ENCODE results near the gene NFKBIA. TPM values are rescaled to one million over a fixed set of nuclear protein-coding genes. Genes with fewer than 3 reads are reported as not detected.
"Not testable (repeated sequence)": the region's sequence is repeated elsewhere in the genome, so short reads cannot be mapped to it uniquely, and the experiment has no call there.

NFKBIA gene
- total RNA-seq, 2 donors from 2014 or later, result 1,744 to 1,805 TPM

GRCh38 chr14:35383569-35384454 lies 20.7 kb downstream of the NFKBIA start:
- Mint-ChIP-seq H3K4me3 (no peak overlapping the region), H3K27ac (no peak overlapping the region), H3K27me3 (no peaks in the 10 kb centered on the region), H3K36me3 (ENCODE audit: low read depth) (no peaks in the 10 kb centered on the region), H3K4me1 (peaks cover 5% of the 10 kb centered on the region)
- H3K9me3 ChIP-seq (ENCODE audit: control insufficient read depth, low read length, poor library complexity, severe bottlenecking), result no peaks in the 10 kb centered on the region
- ATAC-seq, result no peak
- no peak for DNase-seq

DNA sequence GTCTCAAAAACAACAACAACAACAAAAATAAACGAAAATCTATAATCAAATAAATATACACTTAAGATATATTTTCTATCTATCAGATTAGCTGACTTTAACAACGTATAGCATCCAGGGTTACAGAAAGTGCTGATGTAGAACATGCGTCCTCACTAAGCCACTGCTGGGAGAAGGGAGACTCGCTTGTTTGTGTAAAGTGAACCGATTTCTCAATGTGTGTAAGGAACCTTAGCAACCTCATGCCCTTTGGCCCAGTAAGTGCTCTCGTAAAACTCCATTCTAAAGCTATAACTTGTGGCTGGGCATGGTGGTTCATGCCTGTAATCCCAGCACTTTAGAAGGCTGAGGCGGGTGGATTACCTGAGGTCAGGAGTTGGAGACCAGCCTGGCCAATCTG lies 23.8 kb downstream of the NFKBIA start:
- Mint-ChIP-seq H3K36me3 (ENCODE audit: low read depth) (no peaks in the 10 kb centered on the region), H3K4me1 (peaks cover 5% of the 10 kb centered on the region), H3K4me3 (no peak overlapping the region), H3K27ac (no peak overlapping the region), H3K27me3 (no peaks in the 10 kb centered on the region)
- H3K9me3 ChIP-seq (ENCODE audit: control insufficient read depth, low read length, poor library complexity, severe bottlenecking), result no peaks in the 10 kb centered on the region
- ATAC-seq (no peak), DNase-seq (no peak)

DNA sequence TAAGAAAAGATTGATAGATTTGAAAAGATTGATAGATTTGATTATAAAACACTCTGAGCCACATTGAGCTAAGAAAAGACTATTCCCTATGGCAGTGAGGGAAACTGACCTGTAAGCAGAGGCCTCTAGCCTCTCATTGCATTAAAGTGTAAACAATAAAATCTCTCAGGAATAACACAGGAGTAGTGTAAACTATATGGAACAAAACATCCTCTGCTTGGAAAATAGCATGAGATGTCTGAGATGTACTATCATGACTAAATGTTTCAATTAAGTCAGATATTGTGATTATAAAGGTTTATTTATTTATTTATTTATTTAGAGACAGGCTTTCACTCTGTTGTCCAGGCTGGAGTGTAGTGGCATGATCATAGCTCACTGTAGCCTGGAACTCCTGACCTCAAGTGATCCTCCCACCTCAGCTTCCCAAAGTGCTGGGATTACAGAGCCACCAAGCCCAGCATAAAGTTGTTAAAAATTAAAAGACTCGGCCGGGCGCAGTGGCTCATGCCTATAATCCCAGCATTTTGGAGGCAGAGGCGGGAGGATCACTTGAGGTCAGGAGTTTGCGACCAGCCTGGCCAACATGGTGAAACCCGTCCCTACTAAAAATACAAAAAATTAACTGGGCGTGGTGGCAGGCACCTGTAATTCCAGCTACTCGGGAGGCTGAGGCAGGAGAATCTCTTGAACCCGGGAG lies 25.2 kb downstream of the NFKBIA start:
- not testable (repeated sequence) for H3K9me3 ChIP-seq (ENCODE audit: control insufficient read depth, low read length, poor library complexity, severe bottlenecking); DNase-seq; H3K27me3 Mint-ChIP-seq; H3K4me3 Mint-ChIP-seq; H3K4me1 Mint-ChIP-seq; ATAC-seq; H3K36me3 Mint-ChIP-seq (ENCODE audit: low read depth); H3K27ac Mint-ChIP-seq

GRCh38 chr14:35378425-35379233 lies 25.9 kb downstream of the NFKBIA start:
- Mint-ChIP-seq H3K36me3 (ENCODE audit: low read depth) (no peaks in the 10 kb centered on the region), H3K27me3 (no peaks in the 10 kb centered on the region), H3K27ac (peak overlapping the region; percentile 29)

DNA sequence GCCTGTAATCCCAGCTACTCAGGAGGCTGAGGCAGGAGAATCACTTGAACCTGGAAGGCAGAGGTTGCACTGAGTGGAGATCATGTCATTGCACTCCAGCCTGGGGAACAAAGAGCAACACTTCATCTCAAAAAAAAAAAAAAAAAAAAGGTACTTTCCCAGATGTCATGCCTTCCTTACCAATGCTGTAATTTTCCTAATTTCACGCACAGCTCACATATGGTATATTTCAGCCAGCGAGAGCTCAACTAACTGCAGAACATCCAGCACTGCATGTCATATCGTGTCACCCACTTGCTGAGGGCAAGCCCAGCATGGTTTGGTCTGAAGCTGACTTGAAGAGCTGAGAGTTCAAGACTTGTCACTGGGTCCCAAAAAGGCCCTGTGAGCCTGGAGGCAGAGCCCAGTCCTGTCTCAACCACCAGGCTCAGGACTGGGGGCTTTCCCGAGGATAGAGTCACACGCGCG lies 29.0 kb downstream of the NFKBIA start:
- DNase-seq (no peak), ATAC-seq (no peak)
- Mint-ChIP-seq H3K36me3 (ENCODE audit: low read depth) (no peaks in the 10 kb centered on the region), H3K27ac (no peak overlapping the region), H3K27me3 (no peaks in the 10 kb centered on the region), H3K4me1 (peaks cover 2% of the 10 kb centered on the region), H3K4me3 (no peak overlapping the region)
- no peaks in the 10 kb centered on the region for H3K9me3 ChIP-seq (ENCODE audit: control insufficient read depth, low read length, poor library complexity, severe bottlenecking)

More at GRCh38 chr14:35378425-35379233, 25.9 kb downstream of the NFKBIA start:
- no peak for DNase-seq
- Mint-ChIP-seq H3K4me1 (peaks cover 2% of the 10 kb centered on the region), H3K4me3 (no peak overlapping the region)
- no peak for ATAC-seq
- H3K9me3 ChIP-seq (ENCODE audit: control insufficient read depth, low read length, poor library complexity, severe bottlenecking), result no peaks in the 10 kb centered on the region

- DNase-seq (no peak), ATAC-seq (no peak)
- H3K4me3 Mint-ChIP-seq, result no peak overlapping the region
- H3K9me3 ChIP-seq (ENCODE audit: control insufficient read depth, low read length, poor library complexity, severe bottlenecking), result no peaks in the 10 kb centered on the region
- peaks cover 2% of the 10 kb centered on the region for H3K4me1 Mint-ChIP-seq
- H3K36me3 Mint-ChIP-seq (ENCODE audit: low read depth), result no peaks in the 10 kb centered on the region
- no peaks in the 10 kb centered on the region for H3K27me3 Mint-ChIP-seq
- no peak overlapping the region for H3K27ac Mint-ChIP-seq
Measured at GRCh38 chr14:35374263-35374712, 30.3 kb downstream of the NFKBIA start.

- DNase-seq; H3K4me3 Mint-ChIP-seq; H3K9me3 ChIP-seq (ENCODE audit: control insufficient read depth, low read length, poor library complexity, severe bottlenecking); H3K4me1 Mint-ChIP-seq; H3K36me3 Mint-ChIP-seq (ENCODE audit: low read depth); ATAC-seq; H3K27me3 Mint-ChIP-seq: not testable (repeated sequence)
- peak overlapping the region; percentile 32 for H3K27ac Mint-ChIP-seq
Measured at GRCh38 chr14:35373208-35373607, 31.3 kb downstream of the NFKBIA start.

GRCh38 chr14:35370969-35371368 lies 33.6 kb downstream of the NFKBIA start:
- Mint-ChIP-seq H3K4me3 (no peak overlapping the region), H3K27ac (no peak overlapping the region), H3K36me3 (ENCODE audit: low read depth) (no peaks in the 10 kb centered on the region), H3K4me1 (no peaks in the 10 kb centered on the region), H3K27me3 (no peaks in the 10 kb centered on the region)
- no peak for ATAC-seq
- H3K9me3 ChIP-seq (ENCODE audit: control insufficient read depth, low read length, poor library complexity, severe bottlenecking), result no peaks in the 10 kb centered on the region
- DNase-seq, result no peak

DNA sequence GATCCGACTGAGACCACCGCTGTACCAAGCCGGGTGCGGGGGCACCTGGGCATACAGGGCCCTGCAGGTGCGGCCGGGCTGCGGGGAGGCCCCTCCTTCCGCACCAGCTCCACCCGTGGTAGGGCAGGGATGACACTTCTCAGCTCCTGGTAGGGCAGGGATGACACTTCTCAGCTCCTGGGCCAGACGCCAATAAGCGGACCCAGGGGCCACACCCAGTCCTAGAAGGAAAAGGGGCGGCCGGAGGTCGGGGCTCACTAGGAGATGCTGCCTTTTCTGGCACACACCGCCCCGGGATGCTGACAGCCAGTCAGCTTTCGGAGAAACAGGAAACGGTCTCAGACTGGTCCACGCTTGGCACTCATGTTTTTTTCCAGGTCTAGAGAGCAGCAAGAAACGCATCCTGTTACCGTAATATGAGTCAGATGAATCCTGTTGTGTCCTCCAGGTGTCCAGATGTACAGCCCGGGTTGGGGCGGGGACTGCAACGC lies 34.8 kb downstream of the NFKBIA start:
- H3K27ac Mint-ChIP-seq, result no peak overlapping the region
- ATAC-seq (no peak), DNase-seq (no peak)
- no peaks in the 10 kb centered on the region for H3K36me3 Mint-ChIP-seq (ENCODE audit: low read depth)
- H3K9me3 ChIP-seq (ENCODE audit: control insufficient read depth, low read length, poor library complexity, severe bottlenecking), result no peaks in the 10 kb centered on the region
- H3K27me3 Mint-ChIP-seq, result no peaks in the 10 kb centered on the region
- H3K4me1 Mint-ChIP-seq, result peaks cover 2% of the 10 kb centered on the region
- no peak overlapping the region for H3K4me3 Mint-ChIP-seq

DNA sequence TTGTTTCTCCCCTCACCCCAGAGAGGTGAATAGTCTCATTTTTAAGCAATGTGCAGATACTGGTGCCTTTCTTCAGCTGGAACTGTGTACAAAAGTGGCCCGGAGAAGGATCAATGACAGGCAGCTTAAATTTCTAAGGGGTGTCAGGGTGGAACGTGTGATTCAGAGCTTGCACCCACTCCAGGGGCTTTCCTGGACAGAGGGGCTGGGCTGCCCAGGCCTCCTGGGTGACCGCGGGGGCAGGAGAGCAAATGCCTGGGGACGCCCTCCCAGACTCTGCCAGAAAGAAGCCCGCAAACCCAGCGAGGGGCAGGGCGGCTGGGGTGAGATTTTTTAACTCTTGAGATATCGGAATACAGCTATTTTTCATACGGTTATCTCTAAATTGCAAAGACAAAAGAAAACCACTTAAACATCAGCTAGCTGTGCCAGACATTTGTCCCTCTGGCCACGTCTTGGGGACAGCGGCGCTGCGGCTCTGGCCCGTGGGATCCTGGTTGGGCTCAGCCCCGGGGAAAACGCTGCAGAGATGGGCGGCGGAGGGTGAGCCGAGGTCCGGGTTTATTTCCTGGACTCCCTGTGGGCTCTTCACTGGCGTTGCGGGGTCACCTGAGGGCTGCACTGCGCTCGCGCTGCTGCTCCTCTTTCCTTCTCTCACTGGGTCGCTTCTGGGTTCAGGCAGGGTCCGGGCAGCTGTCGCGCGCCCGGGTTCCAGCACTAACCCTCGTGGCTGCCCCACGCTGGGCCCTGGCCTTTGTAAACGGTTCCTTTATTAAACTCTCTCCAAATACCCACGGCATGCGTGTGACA lies 35.8 kb downstream of the NFKBIA start:
- Mint-ChIP-seq H3K36me3 (ENCODE audit: low read depth) (no peaks in the 10 kb centered on the region), H3K4me1 (peaks cover 2% of the 10 kb centered on the region), H3K27me3 (no peaks in the 10 kb centered on the region), H3K27ac (no peak overlapping the region), H3K4me3 (no peak overlapping the region)
- DNase-seq (no peak), ATAC-seq (no peak)
- H3K9me3 ChIP-seq (ENCODE audit: control insufficient read depth, low read length, poor library complexity, severe bottlenecking), result no peaks in the 10 kb centered on the region

- H3K27ac Mint-ChIP-seq, result no peak overlapping the region
- H3K9me3 ChIP-seq (ENCODE audit: control insufficient read depth, low read length, poor library complexity, severe bottlenecking), result no peaks in the 10 kb centered on the region
- no peak for DNase-seq
- H3K27me3 Mint-ChIP-seq, result no peaks in the 10 kb centered on the region
- peaks cover 2% of the 10 kb centered on the region for H3K4me1 Mint-ChIP-seq
- H3K4me3 Mint-ChIP-seq, result no peak overlapping the region
- no peak for ATAC-seq
- H3K36me3 Mint-ChIP-seq (ENCODE audit: low read depth), result no peaks in the 10 kb centered on the region
Measured at GRCh38 chr14:35368139-35368460, 36.4 kb downstream of the NFKBIA start.

GRCh38 chr14:35367056-35367372 lies 37.5 kb downstream of the NFKBIA start:
- no peaks in the 10 kb centered on the region for H3K36me3 Mint-ChIP-seq (ENCODE audit: low read depth)
- peaks cover 6% of the 10 kb centered on the region for H3K4me1 Mint-ChIP-seq
- H3K9me3 ChIP-seq (ENCODE audit: control insufficient read depth, low read length, poor library complexity, severe bottlenecking), result no peaks in the 10 kb centered on the region
- ATAC-seq, result no peak
- H3K4me3 Mint-ChIP-seq, result no peak overlapping the region
- no peak for DNase-seq
- H3K27ac Mint-ChIP-seq, result no peak overlapping the region
- no peaks in the 10 kb centered on the region for H3K27me3 Mint-ChIP-seq

Measured in T-helper 17 cell (primary cell).